Measurements from ENCODE around the gene HSDL1.

The HSDL1 gene

GRCh38 chr16:84176192-84177053 is 31.4 kb upstream of the HSDL1 start:
- no peak for DNase-seq (ENCODE audit: low spot score)

GRCh38 chr16:84175350-84176081 is 30.5 kb upstream of the HSDL1 start:
- DNase-seq (ENCODE audit: low spot score) = peak; percentile 82

GRCh38 chr16:84174396-84174795 is 29.4 kb upstream of the HSDL1 start:
- DNase-seq (ENCODE audit: low spot score) = no peak

- no peak for DNase-seq (ENCODE audit: low spot score)
Measured at GRCh38 chr16:84169765-84170310, 24.9 kb upstream of the HSDL1 start.

- DNase-seq (ENCODE audit: low spot score) = no peak
Measured at GRCh38 chr16:84166796-84167695, 22.1 kb upstream of the HSDL1 start.

GRCh38 chr16:84165746-84166145 is 20.8 kb upstream of the HSDL1 start:
- no peak for DNase-seq (ENCODE audit: low spot score)

GRCh38 chr16:84161801-84162200 is 16.8 kb upstream of the HSDL1 start:
- DNase-seq (ENCODE audit: low spot score) = no peak

- no peak for DNase-seq (ENCODE audit: low spot score)
Measured at GRCh38 chr16:84161037-84161436, 16.1 kb upstream of the HSDL1 start.

GRCh38 chr16:84159800-84160199 is 14.8 kb upstream of the HSDL1 start:
- DNase-seq (ENCODE audit: low spot score) = no peak

- no peak for DNase-seq (ENCODE audit: low spot score)
Measured at GRCh38 chr16:84159007-84159406, 14.0 kb upstream of the HSDL1 start.

- no peak for DNase-seq (ENCODE audit: low spot score)
Measured at GRCh38 chr16:84156342-84156784, 11.4 kb upstream of the HSDL1 start.

- DNase-seq (ENCODE audit: low spot score) = no peak
Measured at GRCh38 chr16:84155771-84156170, 10.8 kb upstream of the HSDL1 start.

GRCh38 chr16:84155226-84155625 is 10.2 kb upstream of the HSDL1 start:
- DNase-seq (ENCODE audit: low spot score) = no peak

- DNase-seq (ENCODE audit: low spot score) = no peak
Measured at GRCh38 chr16:84153660-84154214, 8.8 kb upstream of the HSDL1 start.

GRCh38 chr16:84150926-84151325 is 5.9 kb upstream of the HSDL1 start:
- no peak for DNase-seq (ENCODE audit: low spot score)

GRCh38 chr16:84144209-84144858 is 643 bp downstream of the HSDL1 start:
- peak; percentile 59 for DNase-seq (ENCODE audit: low spot score)

- DNase-seq (ENCODE audit: low spot score) = no peak
Measured at GRCh38 chr16:84143784-84144199, 1.2 kb downstream of the HSDL1 start.

GRCh38 chr16:84143081-84143480 is 1.9 kb downstream of the HSDL1 start:
- DNase-seq (ENCODE audit: low spot score) = no peak

- peak; percentile 57 for DNase-seq (ENCODE audit: low spot score)
Measured at GRCh38 chr16:84141143-84141670, 3.8 kb downstream of the HSDL1 start.

- DNase-seq (ENCODE audit: low spot score) = no peak
Measured at GRCh38 chr16:84139628-84140258, 5.2 kb downstream of the HSDL1 start.

Data from D341Med (cell line).